GM21528 (cell line): Measurements from ENCODE around the gene ISCU.
"Not testable (repeated sequence)": the region's sequence is repeated elsewhere in the genome, so short reads cannot be mapped to it uniquely, and the experiment has no call there.

Experiments
- ATAC-seq: cut with Tn5 transposase; IDR thresholded peaks from one replicate; pipeline ENCODE4 v1.9.1; 2021; ENCODE audit warnings: mild to moderate bottlenecking, moderate library complexity; ENCODE audit not compliant: unreplicated experiment, low FRiP score

ISCU gene

DNA sequence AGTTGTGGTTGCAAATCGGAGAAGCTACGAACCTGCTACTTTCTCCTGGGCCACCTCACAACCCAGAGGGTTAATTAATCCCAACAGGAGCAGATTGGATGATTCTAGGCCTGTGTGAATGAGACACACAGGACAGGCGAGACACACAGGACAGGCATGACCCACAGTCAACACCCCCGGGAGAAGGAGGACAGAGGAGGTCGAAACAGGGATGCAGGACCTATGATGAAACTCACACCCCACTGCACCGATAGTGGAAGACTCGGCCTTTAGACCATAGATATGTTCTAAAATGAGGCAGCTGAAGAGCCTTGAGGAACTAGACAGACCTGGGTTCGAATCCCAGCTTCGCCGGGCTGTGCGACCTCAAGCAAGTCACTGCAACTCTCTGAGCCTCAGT lies 23.9 kb downstream of the ISCU start:
- ATAC-seq, result no peak

DNA sequence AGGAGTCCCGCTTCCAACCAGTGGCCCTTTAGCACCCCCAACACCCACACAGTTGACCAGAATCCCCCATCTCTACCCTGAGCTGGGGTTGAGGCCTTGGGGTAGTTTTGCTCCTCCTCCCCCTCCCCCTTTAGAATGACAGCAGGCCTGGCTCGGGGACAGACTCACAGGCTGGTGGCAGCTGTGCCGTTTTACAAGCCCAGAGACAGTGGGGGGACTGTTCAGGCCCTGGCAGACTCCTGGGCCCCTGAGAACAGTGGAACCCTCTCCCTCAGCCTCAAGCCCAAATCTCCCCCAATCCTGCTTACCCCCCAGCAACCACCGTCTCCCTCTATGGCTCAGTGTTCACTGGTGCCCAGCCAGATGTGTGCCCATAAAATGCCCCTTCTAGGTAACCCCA lies 25.4 kb downstream of the ISCU start:
- no peak for ATAC-seq

DNA sequence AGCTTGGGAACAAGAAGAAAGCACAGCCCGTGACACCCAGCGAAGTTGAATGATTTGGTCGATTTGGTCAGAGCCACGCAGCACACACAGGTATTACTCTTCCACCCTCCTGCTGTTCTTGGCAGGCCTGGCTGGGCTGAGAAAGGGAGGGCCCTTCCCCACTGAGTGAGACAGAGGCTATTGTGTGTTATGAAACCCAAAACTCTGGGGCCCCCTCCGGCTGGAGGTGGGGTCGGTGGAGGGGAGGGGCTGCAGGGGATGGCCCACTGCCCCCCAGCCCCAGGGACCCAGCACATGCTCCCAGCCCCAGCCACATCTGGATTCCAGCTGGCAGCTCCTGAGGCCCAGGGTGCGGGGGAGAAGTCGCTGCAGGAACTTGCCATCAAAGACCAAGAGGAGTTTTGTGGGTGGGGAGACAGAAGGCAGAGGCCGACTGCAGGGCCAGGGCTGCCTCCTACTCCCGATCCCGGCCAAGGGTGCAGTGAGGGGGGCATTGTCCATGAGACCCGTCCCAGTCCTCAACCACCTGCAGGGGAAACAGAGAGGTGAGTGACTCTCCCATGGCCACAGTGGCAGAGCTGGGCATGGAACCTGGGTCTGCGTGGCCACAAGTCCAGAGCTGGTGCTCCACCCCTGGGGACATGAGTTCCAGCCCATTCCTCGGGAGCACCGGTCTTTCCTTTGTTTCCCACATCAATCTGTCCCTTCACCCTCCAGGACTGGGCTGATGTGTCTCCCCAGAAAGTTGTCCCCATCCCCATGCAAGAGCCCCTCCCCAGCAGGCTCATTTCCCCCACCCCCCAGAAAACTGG lies 26.8 kb downstream of the ISCU start:
- no peak for ATAC-seq

DNA sequence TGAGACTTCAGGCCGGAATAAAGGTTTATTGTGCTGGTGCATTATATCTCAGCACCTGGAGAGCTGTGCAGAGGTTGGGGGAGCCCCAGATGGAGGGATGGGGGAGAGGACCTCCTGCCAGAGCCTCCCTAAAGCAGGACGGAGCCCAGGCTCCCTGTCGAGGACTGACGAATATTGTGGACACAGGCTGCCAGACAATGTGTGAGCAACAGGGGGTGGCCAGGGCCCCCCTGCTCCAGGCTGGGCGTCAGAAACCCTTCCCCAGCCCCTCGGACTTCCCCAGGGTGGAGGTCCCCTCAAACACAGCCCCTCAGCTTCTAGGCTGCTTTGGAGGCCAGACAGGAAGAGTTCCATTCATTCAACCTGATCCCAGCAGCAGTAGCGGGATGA lies 27.4 kb downstream of the ISCU start:
- no peak for ATAC-seq

DNA sequence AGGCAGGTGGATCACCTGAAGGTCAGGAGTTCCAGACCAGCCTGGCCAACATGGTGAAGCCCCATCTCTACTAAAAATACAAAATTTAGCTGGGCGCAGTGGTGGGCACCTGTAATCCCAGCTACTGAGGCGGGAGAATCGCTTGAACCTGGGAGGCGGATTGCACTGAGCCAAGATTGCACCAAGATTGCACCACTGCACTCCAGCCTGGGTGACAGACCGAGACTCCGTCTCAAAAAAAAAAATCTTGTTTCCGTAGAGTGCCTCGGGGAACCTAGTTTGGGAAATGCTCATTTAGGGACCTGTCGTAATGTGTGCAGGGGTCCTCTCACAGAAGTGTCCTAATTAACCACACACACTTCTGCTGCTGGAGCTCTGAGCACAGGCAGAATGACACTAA lies 28.1 kb downstream of the ISCU start:
- ATAC-seq, result not testable (repeated sequence)

DNA sequence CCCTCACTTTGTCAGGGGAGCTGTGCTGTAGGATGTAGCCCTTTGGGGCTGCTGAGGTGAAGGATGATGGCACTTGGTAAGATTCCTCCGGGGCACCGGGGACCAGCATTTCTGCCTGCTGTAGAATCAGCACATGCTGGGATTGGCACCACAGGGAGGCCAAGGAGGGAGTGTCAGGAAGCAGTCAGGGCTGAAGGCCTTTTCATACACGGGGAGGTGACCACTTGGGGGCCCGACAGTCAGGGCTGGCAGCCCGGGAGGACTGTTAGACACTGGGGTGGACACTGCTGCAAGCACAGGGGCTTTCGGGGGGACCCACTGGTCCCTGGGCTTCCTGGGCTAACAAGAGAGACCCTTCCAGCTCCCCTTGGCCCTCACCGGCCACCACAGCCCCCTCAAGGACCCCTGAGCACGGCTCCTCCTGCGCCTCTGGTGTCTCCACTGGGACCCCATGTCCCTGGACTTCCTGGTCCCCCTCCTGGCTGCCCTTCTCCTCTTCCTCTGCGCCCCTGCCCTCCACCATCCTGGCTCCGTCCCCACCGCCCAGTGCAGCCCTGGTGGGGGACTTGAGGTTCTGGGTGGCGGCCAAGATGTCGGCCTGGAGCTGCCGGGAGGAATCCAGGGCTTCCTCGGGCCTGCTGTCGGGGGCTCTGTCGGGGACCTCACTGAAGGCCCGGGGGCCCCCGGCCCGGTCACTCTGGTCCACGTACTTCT lies 29.0 kb downstream of the ISCU start:
- ATAC-seq, result no peak

DNA sequence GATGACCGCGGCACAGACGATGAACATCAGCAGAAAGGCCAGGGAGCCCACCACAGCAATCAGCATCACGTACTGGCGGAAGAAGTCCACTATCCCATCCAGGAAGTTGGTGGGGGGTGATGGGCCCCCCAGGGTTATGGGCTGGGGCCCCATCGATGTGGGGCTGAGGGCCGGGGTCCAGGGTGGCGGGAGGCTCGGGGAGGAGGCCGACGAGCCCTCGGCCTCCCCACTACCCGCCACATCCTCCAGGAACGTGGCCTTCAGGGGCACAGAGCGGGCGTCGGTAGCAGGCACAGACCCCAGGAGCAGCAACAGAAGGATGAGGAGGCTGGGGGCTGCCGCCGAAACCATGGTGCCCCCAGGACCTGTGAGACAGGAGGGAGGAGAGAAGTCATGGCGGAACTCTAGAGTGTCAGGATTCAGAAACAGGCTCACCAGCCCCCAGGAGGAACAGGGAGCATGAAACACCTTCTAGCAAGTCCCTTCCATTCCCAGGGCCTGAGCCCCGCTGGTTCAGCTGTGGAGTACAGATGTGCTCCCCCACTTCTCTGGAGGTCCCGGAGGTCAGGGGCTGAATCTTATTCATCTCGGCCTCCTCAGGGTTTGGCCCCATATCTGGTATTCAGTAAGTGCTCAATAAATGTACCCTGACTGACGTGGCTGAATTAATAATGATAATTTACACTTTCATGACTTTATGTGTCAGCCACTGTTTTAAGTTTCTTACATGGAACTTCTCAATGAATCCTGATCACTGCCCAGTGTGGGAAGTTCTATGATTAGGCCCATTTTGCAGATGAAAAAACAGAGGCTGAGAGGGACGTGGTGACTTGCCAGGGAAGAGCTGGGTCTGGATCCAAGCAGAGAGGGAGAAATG lies 29.9 kb downstream of the ISCU start:
- ATAC-seq, result no peak

DNA sequence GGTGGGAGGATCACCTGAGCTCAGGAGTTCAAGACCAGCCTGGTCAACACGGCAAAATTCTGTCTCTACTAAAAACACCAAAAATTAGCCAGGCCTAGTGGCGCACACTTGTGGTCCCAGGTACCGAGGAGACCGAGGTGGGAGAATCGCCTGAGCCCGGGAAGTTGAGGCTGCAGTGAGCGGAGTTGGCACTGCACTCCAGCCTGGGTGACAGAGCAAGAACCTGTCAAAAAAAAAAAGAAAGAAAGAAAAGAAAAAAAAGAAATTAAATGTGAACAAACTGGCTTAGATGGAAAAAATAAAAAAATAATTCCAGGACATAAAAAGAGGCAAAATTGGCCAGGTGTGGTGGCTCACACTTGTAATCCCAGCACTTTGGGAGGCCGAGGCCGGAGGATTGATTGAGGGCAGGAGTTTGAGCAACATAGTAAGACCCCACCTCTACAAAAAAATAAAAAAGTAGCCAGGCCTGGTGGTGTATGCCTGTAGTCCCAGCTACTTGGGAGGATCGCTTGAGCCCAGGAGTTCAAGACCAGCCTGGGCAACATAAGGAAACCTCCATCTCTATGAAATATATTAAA lies 32.0 kb downstream of the ISCU start:
- ATAC-seq, result no peak

DNA sequence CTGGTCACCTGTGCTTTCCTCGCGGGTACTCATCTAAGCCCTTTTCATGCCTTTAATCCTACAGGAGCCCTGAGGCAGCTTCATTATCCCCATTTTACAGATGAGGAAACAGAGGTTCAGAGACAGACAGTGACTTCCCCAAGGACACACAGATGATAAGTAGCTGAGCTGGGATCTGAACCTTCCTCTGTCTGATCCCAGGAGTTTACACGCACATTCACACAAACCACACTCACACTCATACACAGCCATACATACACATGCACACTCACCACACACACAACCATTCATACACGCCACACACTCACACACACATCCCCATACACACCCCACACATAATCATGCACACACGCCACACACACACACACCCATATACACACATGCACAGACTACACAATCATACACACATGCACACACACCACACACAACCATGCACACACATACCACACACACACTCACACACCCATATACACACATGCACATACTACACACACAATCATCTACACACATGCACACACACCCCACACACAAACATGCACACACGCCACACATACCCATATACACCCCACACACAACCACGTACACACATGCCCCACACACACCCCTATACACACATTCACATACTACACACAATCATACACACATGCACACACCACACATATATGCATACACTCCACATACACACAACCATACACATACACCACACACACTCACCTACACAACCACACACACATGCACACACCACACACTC lies 32.7 kb downstream of the ISCU start:
- ATAC-seq, result no peak

DNA sequence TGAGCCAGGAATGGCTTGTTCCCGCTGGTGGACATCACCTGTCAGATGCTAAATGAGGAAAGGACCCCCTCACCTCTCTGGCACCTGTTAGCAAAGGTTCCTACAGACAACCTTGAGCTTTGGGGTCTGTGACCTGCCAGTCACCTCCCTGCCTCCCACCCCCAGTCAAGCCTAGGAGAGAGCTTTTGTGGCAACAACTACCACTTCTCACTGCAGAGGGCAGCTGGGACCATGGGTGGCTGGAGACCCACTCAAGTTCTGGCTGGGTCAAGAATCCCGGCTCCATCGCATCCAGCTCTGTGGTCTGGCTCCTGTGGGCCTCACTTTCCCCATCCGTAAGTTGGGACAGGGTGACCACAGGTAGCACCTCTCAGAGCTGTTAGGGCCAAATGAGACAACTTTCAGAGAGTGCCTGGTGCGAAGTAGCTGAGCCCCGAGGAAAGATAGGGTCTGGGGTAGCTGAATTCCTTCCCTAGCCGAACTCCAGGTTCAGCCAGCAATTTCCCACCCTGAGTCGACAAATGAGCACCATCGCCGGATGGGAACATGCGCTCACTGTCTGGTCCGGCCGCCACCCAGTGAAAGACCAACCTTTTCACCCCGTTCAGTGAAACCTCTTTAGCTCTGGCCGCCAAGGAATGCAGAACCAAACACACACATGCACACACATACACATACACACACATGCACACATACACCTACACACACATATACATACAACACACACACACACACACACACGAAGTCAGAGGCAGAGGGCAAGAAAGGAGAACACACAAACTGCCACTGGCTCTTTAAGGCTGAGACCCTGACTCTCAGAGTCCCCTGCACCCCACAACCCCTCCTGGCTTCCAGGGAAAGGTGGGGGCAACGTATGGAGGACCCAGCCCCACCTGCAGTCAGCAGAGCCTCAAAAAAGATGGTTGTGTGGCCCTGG lies 33.6 kb downstream of the ISCU start:
- no peak for ATAC-seq

DNA sequence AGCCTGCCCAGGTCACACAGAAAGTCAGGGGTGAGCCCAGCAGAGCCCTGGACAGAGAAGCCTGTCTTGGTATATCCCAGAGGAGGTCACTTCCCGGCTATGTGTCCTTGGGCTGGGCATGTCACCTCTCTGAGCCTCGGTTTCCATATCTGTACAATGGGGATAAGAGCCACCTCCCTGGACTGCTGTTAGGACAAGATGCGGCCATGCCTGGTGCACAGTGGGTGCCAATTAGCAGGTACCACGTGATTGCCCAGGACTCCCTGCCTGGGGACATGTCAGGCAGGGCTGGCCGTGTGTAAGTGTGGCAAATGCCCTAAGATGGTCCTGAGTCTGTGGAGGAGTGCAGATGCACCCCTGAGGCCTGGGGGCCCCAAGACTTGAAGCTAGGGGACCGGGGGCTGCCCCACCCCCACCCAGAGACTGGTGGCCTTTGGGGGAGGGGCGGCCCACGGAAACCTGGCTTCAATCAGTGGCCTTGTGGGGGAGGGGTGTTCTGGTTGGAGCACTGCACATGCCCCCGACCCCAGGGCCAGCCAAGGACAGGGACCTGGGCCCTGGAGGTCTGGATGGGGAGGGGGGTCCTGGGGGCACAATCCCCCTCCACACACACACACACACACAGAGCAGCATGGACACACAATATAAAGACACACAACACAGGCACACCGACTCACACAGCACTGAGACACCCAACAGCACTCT lies 34.6 kb downstream of the ISCU start:
- no peak for ATAC-seq

DNA sequence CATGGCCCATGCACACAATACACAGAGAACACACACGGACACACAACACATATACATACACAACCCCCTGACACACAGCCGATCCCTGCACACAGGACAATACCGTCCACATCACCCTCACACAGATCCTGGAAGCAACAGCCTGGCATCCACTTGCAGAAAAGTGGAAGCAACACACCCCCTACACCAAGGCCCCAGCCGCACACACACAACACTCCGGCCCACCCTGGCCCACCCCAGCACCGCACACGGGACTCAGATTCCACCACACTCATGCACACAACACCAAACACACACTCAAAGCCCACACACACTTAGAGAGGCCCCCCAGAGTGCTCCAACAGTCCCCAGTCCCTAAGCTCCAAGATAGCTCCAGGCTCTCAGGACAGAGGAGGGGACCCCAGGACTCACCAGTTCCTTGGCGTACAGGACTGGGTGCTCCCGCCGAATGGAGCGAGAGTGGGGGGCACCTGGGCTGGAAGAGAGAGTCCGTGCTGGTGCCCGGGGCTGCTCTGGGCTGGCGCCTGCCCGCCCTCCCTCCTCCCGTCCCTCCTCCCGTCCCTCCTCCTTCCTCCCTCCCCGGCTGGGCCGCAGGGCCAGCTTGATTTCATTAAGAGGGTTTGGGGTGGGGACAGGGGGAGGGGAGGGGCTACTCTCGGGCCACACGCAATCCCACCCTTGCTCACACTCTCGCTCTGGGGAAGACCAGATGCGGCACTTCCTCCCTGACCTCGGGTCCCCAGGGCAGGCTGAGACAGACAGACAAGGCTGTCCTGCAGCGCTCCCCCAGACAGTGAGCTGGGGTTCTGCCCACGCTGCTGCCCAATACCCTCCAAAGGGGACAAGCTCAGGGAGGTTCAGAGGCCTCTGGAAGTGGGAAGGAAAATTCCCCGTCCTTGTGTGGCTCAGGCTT lies 35.4 kb downstream of the ISCU start, which contains the start of gene TMEM119:
Gene TMEM119, minus strand, starts transcription at position 526 of the 913 bp plus-strand sequence. CDS start 5,701 bp downstream, outside the sequence.
- no peak for ATAC-seq

DNA sequence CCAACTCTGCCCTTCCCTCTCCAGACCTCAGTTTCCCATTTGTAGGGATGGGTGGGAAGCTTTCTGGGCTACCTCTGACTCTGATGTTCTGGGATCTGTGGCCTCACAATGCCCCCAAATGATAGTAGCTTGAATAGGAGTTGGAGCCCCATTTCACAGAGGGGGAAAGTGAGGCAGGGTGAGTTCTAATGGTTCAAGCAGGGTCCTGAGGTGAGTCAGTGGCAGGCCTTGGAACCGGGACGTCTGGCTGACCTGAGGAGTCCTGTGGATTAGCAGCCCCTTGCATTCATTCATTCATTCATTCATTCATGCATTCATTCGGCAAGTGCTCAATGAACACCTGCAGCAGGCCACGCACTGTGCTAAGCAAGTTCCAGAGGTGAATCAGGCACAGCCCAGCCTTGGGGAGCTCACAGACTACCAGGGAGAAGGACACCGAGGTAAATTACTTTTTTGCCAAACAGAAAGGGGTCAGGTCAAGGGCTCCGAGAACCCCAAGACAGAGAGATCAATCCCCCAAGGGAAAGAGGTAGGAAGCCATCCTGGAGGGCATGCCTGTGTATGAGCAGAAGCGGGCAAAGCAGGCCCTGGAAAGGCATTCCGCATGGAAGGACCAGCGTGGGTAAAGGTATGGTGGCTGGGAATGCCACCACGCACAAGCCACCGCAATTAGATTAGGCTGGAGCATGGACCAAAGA lies 36.3 kb downstream of the ISCU start:
- no peak for ATAC-seq

DNA sequence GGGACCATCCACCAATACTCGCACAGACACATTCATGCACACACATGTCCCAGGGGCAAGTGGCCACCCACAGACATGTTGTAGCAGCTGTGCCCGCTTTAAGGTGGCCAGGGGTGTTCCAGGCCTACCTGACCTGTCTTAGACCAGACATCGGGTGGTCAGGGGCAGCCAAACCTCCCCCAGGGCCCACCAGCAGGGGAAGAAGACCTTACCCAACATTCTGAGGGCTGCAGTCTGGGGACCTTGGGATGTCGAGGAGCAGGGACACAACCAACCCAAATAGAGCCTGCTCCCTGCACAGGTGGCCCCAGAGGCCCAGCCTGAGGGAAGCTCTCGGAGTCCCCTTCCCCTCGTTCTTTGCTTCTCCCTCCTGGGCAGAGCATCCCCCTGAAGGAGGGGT lies 37.1 kb downstream of the ISCU start:
- ATAC-seq, result no peak

DNA sequence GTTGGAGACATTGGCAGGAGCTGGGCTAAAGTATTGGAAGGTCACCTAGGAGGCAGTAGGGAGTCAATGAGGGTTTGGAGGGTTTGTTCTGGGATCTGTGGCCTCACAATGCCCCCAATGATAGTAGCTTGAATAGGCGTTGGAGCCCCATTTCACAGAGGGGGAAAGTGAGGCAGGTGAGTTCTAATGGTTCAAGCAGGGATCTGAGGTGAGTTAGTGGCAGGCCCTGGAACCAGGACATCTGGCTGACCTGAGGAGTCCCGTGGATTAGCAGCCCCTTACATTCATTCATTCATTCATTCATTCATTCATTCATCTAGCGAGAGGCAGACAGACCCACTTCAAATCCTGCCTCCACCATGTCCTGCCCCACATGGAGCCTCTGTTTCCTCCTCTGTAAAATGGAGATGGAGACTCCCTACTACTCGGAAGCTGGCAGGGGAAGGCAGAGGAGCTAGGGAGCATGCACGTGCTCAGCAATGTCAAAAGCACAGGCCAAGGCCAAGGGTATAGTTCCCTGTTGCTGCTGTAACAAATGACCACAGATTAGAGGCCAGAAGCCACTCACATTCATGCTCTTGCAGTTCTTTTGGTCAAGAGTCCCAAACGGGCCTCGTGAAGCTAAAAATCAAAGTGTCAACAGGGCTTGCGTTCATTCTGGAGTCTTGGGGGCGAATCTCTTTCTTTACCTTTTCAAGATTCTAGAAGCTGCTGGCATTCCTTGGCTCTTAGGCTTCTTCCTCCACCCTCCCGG lies 37.7 kb downstream of the ISCU start:
- no peak for ATAC-seq

DNA sequence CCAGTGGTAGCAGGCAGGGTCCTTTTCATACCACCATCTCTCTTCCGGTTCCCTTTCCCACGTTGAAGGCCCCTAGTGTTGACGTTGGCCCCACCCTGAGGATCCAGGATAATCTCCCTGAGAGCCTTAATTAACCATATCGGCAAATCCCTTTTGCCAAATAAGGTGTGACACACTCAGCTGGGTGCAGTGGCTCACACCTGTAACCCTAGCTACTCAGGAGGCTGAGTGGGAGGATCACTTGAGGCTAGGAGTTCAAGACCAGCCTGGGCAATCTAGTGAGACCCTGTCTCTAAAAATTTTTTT lies 38.3 kb downstream of the ISCU start:
- no peak for ATAC-seq
